GM19023 (cell line): ENCODE results near the gene ATG5.

Experiments used
- ATAC-seq: cut with Tn5 transposase; IDR thresholded peaks from one replicate; pipeline ENCODE4 v1.9.1; 2021; ENCODE audit warnings: mild to moderate bottlenecking, moderate library complexity; ENCODE audit not compliant: unreplicated experiment

ATG5 gene

GRCh38 chr6:106325336-106326178 lies at the start of gene ATG5:
Gene ATG5 (minus strand): TSS chr6:106325760. CDS start chr6:106316208, 9,552 bp downstream.
- ATAC-seq = peak; percentile 96

GRCh38 chr6:106373502-106374239 lies 48.1 kb upstream of the ATG5 start:
- ATAC-seq = no peak

GRCh38 chr6:106372838-106373501 lies 47.4 kb upstream of the ATG5 start:
- ATAC-seq = no peak

- no peak for ATAC-seq
These were observed 45.1 kb upstream of the ATG5 start for GRCh38 chr6:106370639-106371038.

- ATAC-seq = no peak
These were observed 44.2 kb upstream of the ATG5 start for GRCh38 chr6:106369739-106370138.

- ATAC-seq = no peak
These were observed 38.0 kb upstream of the ATG5 start for GRCh38 chr6:106363401-106364138.

GRCh38 chr6:106360989-106361430 lies 35.5 kb upstream of the ATG5 start:
- ATAC-seq = peak; percentile 49

- peak; percentile 80 for ATAC-seq
These were observed 34.9 kb upstream of the ATG5 start, which contains the start of gene CRYBG1 for GRCh38 chr6:106360410-106360988. Gene CRYBG1 (plus strand): TSS chr6:106360717. CDS start chr6:106360909, 192 bp downstream.

GRCh38 chr6:106359959-106360409 lies 34.4 kb upstream of the ATG5 start:
- no peak for ATAC-seq

GRCh38 chr6:106356378-106356777 lies 30.8 kb upstream of the ATG5 start:
- no peak for ATAC-seq

- ATAC-seq = no peak
These were observed 21.7 kb upstream of the ATG5 start for GRCh38 chr6:106347219-106347618.

GRCh38 chr6:106339334-106340029 lies 13.9 kb upstream of the ATG5 start:
- no peak for ATAC-seq

GRCh38 chr6:106334646-106335448 lies 9.3 kb upstream of the ATG5 start:
- no peak for ATAC-seq

GRCh38 chr6:106324726-106325335 lies 729 bp downstream of the ATG5 start:
- no peak for ATAC-seq

- no peak for ATAC-seq
These were observed 3.6 kb downstream of the ATG5 start for GRCh38 chr6:106321940-106322339.

GRCh38 chr6:106318851-106319250 lies 6.7 kb downstream of the ATG5 start:
- ATAC-seq = no peak

- no peak for ATAC-seq
These were observed 7.5 kb downstream of the ATG5 start for GRCh38 chr6:106318061-106318460.

GRCh38 chr6:106316375-106316766 lies 9.2 kb downstream of the ATG5 start:
- ATAC-seq = no peak
